GM20000 (cell line): Measurements from ENCODE around the gene EGFLAM.

ENCODE experiments used
- DNase-seq: peaks from one replicate; pipeline ENCODE4 v3.0.0; 2012; ENCODE audit warnings: low spot score
- TF ChIP-seq, protein P1 (sequence below): IDR thresholded peaks from 2 replicates; pipeline ENCODE4 v1.5.1; 2012; ENCODE audit warnings: mild to moderate bottlenecking, control low read depth; ENCODE audit errors: extremely low read depth, missing control alignments

EGFLAM gene

GRCh38 chr5:38455796-38456330 lies 197.5 kb downstream of the EGFLAM start:
- TF ChIP-seq, protein P1, sequence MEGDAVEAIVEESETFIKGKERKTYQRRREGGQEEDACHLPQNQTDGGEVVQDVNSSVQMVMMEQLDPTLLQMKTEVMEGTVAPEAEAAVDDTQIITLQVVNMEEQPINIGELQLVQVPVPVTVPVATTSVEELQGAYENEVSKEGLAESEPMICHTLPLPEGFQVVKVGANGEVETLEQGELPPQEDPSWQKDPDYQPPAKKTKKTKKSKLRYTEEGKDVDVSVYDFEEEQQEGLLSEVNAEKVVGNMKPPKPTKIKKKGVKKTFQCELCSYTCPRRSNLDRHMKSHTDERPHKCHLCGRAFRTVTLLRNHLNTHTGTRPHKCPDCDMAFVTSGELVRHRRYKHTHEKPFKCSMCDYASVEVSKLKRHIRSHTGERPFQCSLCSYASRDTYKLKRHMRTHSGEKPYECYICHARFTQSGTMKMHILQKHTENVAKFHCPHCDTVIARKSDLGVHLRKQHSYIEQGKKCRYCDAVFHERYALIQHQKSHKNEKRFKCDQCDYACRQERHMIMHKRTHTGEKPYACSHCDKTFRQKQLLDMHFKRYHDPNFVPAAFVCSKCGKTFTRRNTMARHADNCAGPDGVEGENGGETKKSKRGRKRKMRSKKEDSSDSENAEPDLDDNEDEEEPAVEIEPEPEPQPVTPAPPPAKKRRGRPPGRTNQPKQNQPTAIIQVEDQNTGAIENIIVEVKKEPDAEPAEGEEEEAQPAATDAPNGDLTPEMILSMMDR, result no peak
- DNase-seq, result no peak

DNA sequence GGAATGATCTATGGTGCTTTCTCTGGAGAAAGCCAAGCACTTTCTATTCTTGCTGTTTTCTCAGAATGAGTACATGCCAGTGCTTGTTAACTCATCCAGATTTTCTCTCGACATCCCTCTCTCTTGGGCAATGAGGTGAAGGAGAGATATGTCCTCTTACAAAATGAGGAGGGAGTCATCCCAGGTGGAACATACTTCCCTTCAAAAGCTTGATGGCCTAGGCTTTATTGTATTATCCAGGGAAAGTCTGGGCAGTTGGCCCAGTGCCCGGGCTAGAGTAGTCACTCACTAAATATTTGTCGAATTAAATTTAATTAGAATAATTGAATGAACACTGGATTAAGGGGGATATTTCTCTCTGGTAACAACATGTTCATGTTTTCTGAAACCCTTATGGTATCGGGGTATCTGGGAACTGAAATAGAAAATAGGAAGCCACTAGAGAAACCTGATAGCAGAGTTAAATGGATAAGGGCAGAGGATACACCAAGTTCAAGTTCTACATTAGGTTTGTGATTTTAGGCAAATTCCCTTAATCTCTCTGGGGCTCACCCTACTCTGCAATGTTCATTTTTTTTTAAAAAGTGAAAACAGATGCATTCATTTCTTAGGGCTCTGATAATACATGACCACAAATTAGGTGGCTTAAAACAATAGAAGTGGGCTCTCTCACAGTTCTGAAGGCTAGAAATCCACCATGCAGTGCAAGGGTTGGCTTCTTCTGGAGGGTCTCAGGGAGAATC lies 198.5 kb downstream of the EGFLAM start:
- no peak for DNase-seq

DNA sequence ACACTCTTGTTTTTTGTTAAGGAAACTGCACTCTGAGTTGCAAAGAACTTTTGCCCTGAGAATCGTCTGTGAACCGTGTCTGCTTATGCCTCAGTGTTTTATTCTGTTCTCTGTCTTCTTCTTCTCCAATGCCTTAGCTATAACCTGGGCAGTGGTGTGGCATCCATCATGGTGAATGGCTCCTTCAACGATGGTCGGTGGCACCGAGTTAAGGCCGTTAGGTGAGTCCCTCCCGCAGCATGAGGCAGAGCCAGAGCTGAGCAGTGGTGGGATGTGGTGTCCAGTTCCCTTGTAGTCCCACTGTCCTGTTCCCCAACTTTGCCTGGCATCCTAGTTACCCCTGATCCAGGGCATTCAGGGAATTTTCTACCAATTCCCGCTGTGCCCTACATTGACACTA lies 199.8 kb downstream of the EGFLAM start:
- DNase-seq, result no peak
- TF ChIP-seq, protein P1, result no peak

More for the DNA sequence above, 198.5 kb downstream of the EGFLAM start:
- TF ChIP-seq, protein P1, result no peak

- DNase-seq, result no peak
- TF ChIP-seq, protein P1, result no peak
Observed at GRCh38 chr5:38462976-38463633, 204.7 kb downstream of the EGFLAM start.

DNA sequence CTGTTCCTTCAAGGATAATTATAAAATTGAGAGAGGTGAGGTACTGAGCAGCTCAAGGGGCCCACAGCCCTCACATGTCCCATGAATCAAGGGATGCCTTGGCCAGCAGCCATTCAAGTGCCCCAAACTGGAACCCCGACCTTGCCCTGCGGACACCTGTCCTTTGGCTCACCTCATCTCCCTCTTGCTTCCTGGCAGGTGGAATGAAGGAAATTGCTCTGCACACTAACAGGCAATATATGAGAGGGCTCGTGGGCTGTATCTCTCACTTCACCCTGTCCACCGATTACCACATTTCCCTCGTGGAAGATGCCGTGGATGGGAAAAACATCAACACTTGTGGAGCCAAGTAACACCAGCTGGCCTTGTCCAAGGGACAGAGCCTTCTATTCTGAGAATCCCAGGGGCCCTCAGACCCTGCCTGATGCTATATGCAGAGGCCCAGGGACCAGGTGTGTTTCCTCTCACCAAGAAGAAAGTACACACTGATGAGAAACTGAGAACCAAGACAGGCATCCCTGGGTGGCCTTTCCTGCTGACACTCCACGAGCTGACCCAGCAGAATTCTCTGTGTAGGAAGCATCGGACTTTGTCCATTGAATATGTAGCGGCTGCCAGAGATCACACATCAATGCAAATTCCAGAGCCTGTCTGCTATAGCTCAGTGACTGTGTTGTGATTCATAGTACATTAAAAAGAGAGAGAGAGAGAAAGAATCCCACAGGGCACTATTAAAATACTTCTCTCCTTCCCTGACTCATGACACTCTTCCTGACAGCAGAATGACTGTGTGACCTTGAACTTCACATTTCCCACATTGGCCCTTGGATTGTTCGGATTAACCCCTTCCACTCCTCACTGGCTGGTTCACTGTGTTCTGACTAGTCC lies 205.5 kb downstream of the EGFLAM start:
- DNase-seq, result no peak

GRCh38 chr5:38465061-38465460 lies 206.7 kb downstream of the EGFLAM start:
- TF ChIP-seq, protein P1, result no peak
- no peak for DNase-seq

More for the DNA sequence above, 205.5 kb downstream of the EGFLAM start:
- TF ChIP-seq, protein P1, result no peak
